ENCODE results near the gene CDH23.

CDH23 gene

DNA sequence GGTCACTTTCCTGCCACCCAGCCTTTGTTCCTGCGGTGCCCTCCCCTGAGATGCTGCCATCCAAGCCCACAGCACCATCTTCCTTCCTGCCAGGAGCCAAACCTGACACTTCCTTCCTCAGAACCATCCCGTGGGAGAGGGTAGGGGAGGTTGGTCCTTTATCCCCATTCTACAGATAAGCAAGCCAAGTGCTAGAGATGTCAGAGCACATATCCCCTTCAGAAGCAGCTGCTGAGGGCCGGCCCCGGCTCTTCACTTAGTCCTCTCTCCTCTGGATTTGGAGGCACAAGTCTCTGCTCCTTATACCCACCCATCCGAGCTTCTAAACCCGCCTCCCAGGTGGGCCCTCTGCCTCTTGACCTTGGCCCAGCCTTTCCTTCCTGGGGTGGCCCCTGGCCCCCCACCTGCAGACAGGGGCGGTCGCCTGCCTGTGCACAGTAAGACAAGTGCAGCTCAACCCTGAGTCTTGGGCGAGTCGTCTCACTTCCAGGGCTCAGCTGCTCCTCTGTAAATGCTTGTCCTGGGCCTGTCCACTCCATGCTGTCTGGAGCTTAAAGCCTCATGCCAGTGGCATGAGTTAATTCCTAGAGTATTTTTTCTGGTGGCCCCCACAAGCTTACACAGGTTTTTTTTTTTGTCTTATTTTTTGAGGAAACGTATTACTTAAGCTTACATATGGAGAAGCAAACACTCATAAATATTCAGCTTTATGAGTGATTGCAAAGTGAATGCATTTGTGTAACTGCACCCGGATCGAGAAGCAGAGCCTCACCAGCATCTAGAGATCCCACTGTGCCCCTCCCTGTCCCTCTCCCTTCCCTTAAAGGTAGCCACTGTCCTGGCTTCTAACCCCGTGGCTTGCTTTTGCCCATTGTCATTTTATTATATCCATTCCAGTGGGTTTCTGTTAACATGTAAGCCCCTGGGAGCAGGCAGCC is 125.1 kb downstream of the CDH23 start:
- no peak for DNase-seq

GRCh38 chr10:71522442-71523144 is 125.9 kb downstream of the CDH23 start:
- DNase-seq = no peak

- no peak for DNase-seq
Measured at GRCh38 chr10:71523756-71524155, 127.0 kb downstream of the CDH23 start.

DNA sequence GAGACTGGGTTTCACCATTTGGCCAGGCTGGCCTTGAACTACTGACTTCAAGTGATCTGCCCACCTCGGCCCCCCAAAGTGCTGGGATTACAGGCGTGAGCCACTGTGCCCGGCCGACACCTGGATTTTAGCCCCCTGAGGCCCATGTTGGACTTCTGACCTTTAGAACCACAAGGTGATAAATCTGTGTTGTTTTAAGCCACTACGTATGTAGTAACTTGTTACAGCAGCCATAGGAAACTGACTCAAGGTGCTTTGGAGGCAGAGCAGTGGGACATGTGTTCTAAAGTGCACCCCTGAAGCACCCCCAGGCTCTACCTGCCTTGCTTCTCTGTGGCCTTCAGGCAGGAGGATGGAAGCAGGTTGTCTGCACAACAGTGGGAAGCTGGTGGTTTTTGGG is 128.4 kb downstream of the CDH23 start:
- no peak for DNase-seq

DNA sequence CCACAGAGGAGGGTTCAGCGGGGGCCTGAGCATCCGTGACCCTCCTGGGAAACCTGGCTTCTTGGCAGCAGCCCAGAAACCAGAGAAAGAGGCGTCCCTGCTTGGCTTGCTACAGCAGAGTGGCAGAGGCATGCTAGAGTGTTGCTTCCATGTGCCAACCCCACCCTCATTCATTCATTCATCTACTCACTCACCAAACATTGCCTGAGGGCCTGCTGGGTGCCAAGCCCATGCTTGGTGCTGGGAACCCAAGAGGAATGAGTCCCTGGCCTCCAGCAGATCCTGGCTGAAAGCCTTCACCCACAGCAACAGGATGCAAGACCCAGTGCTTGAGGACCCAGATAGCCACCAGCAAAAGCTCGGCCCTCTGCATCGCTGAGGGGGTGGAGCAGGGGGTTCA is 129.0 kb downstream of the CDH23 start:
- DNase-seq = no peak

DNA sequence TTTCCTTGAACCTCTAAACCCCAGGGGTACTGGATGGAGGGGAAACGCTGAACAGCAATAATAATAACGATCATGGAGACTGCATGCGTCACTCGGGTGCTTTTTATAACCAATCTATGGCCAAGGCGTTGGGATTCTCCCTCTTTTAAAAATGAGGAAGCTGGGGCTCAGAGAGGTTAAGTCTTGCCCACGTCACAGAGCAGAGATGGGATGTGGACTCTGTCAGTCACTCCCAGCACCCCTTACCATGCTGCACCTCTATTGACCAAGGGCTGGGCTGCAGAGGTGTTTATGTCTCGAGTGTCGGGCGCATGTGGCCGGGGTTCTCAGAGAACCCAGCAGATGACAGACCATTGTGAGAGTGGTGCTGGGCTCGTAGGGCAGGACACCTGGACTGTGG is 129.9 kb downstream of the CDH23 start:
- DNase-seq = no peak

DNA sequence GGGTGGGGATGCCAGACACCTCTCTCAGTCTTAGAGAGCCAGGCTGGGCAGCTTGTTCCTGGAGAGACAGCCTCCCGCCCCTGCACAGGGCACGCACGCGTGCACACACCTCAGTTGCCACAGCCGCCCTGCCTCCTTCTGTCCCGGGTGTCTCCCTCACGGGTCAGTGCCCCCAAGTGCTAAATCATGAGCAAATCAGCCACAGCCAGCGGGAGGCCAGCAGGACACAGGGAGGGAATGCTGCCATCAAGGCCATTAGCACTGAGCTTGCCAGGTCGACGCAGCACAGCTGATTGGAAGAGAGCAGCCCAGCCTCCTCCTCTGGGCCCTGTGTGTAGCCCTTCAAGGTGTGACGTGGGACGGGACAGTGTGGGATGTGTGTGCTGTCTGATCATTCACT is 130.4 kb downstream of the CDH23 start:
- DNase-seq = no peak

GRCh38 chr10:71528371-71529206 is 131.9 kb downstream of the CDH23 start:
- DNase-seq = no peak

DNA sequence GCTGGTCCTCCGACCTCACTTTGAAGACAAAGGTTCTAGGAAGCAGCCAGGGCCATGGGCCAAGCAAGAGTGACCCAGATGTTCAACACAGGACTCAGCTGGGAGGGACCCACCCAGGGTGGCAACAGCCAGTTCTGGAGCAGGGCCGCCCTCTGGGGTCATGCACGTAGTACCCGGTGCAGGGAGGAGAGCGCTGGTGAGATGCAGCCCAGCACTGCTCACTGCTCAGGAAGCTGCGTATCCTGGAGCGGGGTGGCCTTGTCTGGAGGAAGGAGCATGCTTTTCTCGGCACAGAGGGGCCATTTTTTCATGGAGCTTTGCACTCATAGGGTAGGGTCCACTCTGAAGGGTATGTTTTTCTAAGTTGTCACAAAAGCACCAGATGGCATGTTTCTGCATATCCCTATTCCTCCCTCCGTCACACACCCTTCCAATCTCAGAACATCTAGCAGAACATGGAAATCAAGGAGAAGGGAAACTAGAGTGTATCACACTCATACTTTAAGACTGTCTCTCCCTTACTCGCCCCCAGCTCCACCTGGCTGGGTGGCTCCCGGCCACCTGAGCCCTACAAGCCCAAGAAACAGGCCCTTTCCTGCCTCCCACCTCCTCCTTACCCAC is 132.6 kb downstream of the CDH23 start:
- DNase-seq = no peak

GRCh38 chr10:71530781-71531180 is 134.1 kb downstream of the CDH23 start:
- no peak for DNase-seq

- DNase-seq = no peak
Measured at GRCh38 chr10:71531485-71532446, 135.0 kb downstream of the CDH23 start.

DNA sequence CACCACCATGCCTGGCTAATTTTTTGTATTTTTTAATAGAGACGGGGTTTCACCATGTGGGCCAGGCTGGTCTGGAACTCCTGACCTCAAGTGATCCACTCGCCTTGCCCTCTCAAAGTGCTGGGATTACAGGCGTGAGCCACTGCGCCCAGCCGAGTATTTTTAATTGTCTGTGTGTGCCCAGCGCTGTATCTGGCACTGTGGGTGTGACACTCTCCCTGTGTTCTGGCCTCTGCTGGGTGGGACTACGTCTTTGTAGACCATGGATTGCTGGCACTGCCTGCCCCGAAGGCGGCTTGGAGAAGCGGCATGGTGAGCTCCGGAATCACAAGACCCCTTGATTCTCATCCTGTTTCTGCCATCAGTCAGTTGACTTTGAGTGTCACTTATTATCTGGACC is 136.2 kb downstream of the CDH23 start:
- no peak for DNase-seq

GRCh38 chr10:71533936-71534335 is 137.2 kb downstream of the CDH23 start:
- DNase-seq = no peak

DNA sequence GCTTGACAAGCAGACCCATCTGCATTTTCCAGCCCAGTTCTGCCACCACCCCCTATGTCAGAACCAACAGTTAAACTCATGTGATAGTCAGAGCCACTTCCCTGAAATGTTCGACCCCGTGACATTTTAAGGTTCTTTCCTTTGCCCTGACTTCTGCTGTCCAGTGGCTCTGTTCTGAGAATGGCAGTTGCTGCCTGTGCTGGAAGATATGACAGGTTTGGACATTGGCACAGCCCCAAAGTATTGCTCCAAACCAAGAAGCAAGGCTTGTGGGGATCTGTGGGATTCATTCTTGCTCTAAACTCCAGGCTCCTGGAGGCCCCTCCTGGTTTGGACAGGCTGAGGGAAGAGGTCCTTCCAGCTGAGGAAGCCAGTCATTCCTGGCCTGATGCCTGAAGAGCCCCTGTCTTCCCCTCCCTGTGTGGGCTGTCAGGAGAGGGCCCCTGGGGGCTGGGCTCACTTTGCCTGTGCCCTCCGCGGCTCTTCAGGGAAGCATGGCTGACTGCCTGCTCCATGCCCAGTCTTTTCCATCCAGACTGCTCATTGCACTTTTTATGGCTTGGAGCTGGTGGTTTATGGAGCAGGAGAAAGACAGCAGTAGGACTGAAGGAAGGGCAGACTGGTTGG is 138.0 kb downstream of the CDH23 start:
- no peak for DNase-seq

DNA sequence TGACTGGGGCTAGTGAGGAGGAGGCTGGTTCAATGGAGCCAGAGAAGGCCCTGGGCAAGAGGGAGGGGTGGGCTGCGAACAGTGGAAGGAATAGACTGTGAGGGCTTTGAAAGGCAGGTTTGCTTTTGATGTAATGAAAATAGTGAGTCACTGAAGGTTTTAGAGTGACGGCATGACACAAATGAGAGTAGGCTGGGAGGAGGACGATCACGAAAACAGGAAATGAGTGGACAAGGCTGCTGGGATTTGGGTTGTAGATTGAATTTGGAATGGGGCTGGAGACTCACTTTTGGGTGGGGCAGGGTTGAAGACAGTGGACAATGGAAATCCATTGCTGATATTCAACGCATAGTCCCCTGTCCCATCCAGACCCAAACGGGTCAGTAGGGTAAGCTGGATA is 139.6 kb downstream of the CDH23 start:
- DNase-seq = no peak

DNA sequence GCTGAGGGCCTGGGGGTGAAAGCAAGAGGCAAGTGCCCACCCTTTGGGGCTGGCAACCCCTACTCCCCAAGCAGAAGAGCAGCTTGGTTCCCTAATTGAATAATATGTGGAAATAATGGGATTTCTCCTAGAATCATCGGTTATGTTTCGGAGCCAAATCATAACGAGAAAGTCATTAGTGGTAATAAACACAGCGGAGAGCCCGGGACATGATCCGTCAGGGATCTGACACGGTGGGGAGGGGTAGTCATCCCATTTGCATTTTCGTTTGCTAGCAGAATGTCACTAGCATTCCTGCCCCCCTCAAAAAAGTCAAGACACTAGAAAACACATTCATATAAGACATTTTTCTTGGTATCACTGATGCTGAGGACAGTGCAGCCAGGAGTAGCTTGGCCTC is 140.4 kb downstream of the CDH23 start:
- DNase-seq = no peak

GRCh38 chr10:71537681-71538080 is 141.0 kb downstream of the CDH23 start:
- DNase-seq = no peak

- no peak for DNase-seq
Measured at GRCh38 chr10:71538608-71539260, 142.0 kb downstream of the CDH23 start.

- DNase-seq = no peak
Measured at GRCh38 chr10:71539442-71540118, 142.9 kb downstream of the CDH23 start.

- no peak for DNase-seq
Measured at GRCh38 chr10:71542478-71542877, 145.8 kb downstream of the CDH23 start.
